CD14-positive monocyte (primary cell): ENCODE results near the gene RYR2. TPM values are rescaled to one million over a fixed set of nuclear protein-coding genes. Genes with fewer than 3 reads are reported as not detected.

ENCODE experiments used
- DNase-seq, 3 donors: peaks; one replicate each; pipeline ENCODE4 v3.0.0-alpha.2; 2011 to 2022
- H2AFZ ChIP-seq: 2 replicates; pipeline ENCODE4 v1.6.0; 2012; ENCODE audit warnings: mild to moderate bottlenecking, low read depth, low read length, inconsistent platforms; ENCODE audit not compliant: insufficient read depth, poor library complexity, severe bottlenecking
- H3K27ac ChIP-seq, 2 donors: 1 replicate in 1 of 2; 2 replicates in 1 of 2; pipeline ENCODE4 v1.5.1; 2012 to 2013; ENCODE audit warnings: low read length in 2 of 2, control low read depth in 1 of 2, inconsistent platforms in 1 of 2, low read depth in 1 of 2, mild to moderate bottlenecking in 1 of 2
- H3K27me3 ChIP-seq, 2 donors: one replicate each; pipeline versions ENCODE4 v1.6.0 to v1.6.1; 2011 to 2013; ENCODE audit warnings: low read length in 2 of 2; ENCODE audit not compliant: control insufficient read depth in 2 of 2, insufficient read depth in 2 of 2
- H3K36me3 ChIP-seq, 2 donors: replicated peaks in 1 of 2; 1 replicate in 1 of 2; 2 replicates in 1 of 2; pipeline versions ENCODE4 v1.5.1 to v1.6.1; 2012 to 2013; ENCODE audit warnings: low read length in 2 of 2, control low read depth in 1 of 2, inconsistent platforms in 1 of 2, mild to moderate bottlenecking in 1 of 2; ENCODE audit not compliant: insufficient read depth in 2 of 2, control insufficient read depth in 1 of 2
- H3K4me1 ChIP-seq, 2 donors: 1 replicate in 1 of 2; 2 replicates in 1 of 2; pipeline versions ENCODE4 v1.5.1 to v1.6.1; 2012 to 2013; ENCODE audit warnings: low read length in 2 of 2, control low read depth in 1 of 2, inconsistent platforms in 1 of 2, mild to moderate bottlenecking in 1 of 2, moderate library complexity in 1 of 2; ENCODE audit not compliant: insufficient read depth in 2 of 2, control insufficient read depth in 1 of 2
- H3K4me2 ChIP-seq: replicated peaks from 2 replicates; pipeline ENCODE3; 2012; ENCODE audit warnings: low read length, moderate library complexity, mild to moderate bottlenecking; ENCODE audit not compliant: poor library complexity, severe bottlenecking; ENCODE audit errors: extremely low read depth
- H3K4me3 ChIP-seq, 3 experiments: fragments of 200-600 bp in 1 of 3; sonication (generic) in 1 of 3; replicated peaks in 1 of 3; 1 replicate in 2 of 3; 2 replicates in 1 of 3; pipeline ENCODE4 v1.5.1; 2011 to 2013; ENCODE audit warnings: low read length in 3 of 3, mild to moderate bottlenecking in 3 of 3, control low read depth in 2 of 3, low read depth in 2 of 3, inconsistent platforms in 1 of 3, moderate library complexity in 1 of 3
- H3K79me2 ChIP-seq: 2 replicates; pipeline ENCODE4 v1.6.0; 2012; ENCODE audit warnings: mild to moderate bottlenecking, control low read depth, inconsistent platforms, low read length, moderate library complexity; ENCODE audit not compliant: insufficient read depth
- H3K9ac ChIP-seq: 2 replicates; pipeline ENCODE4 v1.6.0; 2017; ENCODE audit warnings: low read length, mild to moderate bottlenecking; ENCODE audit not compliant: insufficient read depth, poor library complexity, severe bottlenecking
- H3K9me3 ChIP-seq, 2 donors: replicated peaks in 1 of 2; 1 replicate in 1 of 2; 2 replicates in 1 of 2; pipeline versions ENCODE4 v1.5.1 to v1.6.1; 2012 to 2013; ENCODE audit warnings: low read length in 2 of 2, control low read depth in 1 of 2; ENCODE audit not compliant: control insufficient read depth in 1 of 2, insufficient read depth in 1 of 2
- H4K20me1 ChIP-seq: 2 replicates; pipeline ENCODE4 v1.6.0; 2012; ENCODE audit warnings: mild to moderate bottlenecking, low read length, control low read depth, moderate library complexity; ENCODE audit not compliant: insufficient read depth
- H3K27ac Mint-ChIP-seq, 7 donors: one replicate each; pipeline ENCODE4 v1.8.0; 2020; ENCODE audit warnings: mild to moderate bottlenecking in 7 of 7, mixed read lengths in 7 of 7, moderate library complexity in 6 of 7, inconsistent platforms in 2 of 7
- H3K27me3 Mint-ChIP-seq, 3 donors: one replicate each; pipeline ENCODE4 v1.8.0; 2021 to 2022; ENCODE audit warnings: low read depth in 3 of 3, mild to moderate bottlenecking in 3 of 3, mixed read lengths in 3 of 3, moderate library complexity in 3 of 3, inconsistent platforms in 1 of 3
- H3K36me3 Mint-ChIP-seq, 2 donors: one replicate each; pipeline ENCODE4 v1.8.0; 2020; ENCODE audit warnings: mixed read lengths in 2 of 2, inconsistent platforms in 1 of 2, mild to moderate bottlenecking in 1 of 2
- H3K4me1 Mint-ChIP-seq: one replicate; pipeline ENCODE4 v1.8.0; 2020; ENCODE audit warnings: mild to moderate bottlenecking, mixed read lengths
- H3K4me3 Mint-ChIP-seq, 2 donors: one replicate each; pipeline ENCODE4 v1.8.0; 2020; ENCODE audit warnings: mild to moderate bottlenecking in 2 of 2, mixed read lengths in 2 of 2, moderate library complexity in 1 of 2
- H3K9me3 Mint-ChIP-seq, 7 donors: one replicate each; pipeline ENCODE4 v1.8.0; 2020 to 2022; ENCODE audit warnings: mixed read lengths in 7 of 7, mild to moderate bottlenecking in 6 of 7, moderate library complexity in 6 of 7, inconsistent platforms in 2 of 7
- CTCF ChIP-seq: fragments of 200-600 bp; IDR thresholded peaks from one replicate; pipeline ENCODE4 v1.8.0; 2022; ENCODE audit warnings: antibody characterized with exemption, mild to moderate bottlenecking
- WGBS: methylation state at CpG from one replicate; pipeline ENCODE4 v1.1.5; 2013; ENCODE audit warnings: missing lambda C conversion rate; ENCODE audit not compliant: insufficient coverage; 5-methylcytosine and 5-hydroxymethylcytosine counted together
- intact Hi-C, 2 donors: fragments of 100-400 bp; cut with micrococcal nuclease; formaldehyde crosslinking; loops; one replicate each; pipeline versions ENCODE4 v1.15.0 to v1.15.1; 2023
- polyA plus RNA-seq, 3 donors: library from polyadenylated mRNA; depleted of rRNA in 1 of 3; unstranded in 2 of 3; stranded (reverse) in 1 of 3; fragments of 300-500 nt in 2 of 3; fragments of >200 nt in 1 of 3; fragmentation: Illumina TruSeq in 2 of 3; gene quantifications; 1 replicate in 2 of 3; 2 replicates in 1 of 3; pipeline ENCODE4 v1.2.3, GENCODE V29; 2012 to 2021

The RYR2 gene
- polyA plus RNA-seq, 3 donors, result not detected

DNA sequence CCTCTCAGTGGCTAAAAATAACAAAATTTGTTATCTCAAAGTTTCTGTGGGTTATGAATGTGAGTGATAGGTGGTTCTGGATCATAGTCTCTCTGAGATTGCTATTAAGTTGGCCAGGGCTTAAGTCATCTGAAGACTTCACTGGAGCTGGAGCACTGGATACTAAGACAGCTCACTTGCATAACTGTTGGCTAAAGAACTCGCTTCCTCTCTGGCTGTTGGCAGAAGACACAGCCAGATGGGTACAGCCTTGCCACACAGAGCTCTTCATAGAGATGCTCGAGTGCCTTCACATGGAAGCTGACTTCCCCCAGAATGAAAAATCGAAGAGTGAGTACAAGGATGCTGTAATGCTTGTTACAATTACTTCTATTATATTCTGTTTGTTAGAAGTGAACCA lies 514.9 kb downstream of the RYR2 start:
- WGBS, result 83% methylated on average over 1 of the region's 3 CpGs
- H3K27me3 Mint-ChIP-seq, result peaks cover 0 to 2% (median 0%) of the 10 kb centered on the region in 3 donors

GRCh38 chr1:237562242-237562823 lies 520.3 kb downstream of the RYR2 start:
- intact Hi-C loops, result loop anchor here in 1 of 2 donors (5.0 kb wide), 1 partner anchor 1455 kb away; no protein-coding TSS in a partner anchor
- no peak overlapping the region for H3K4me3 Mint-ChIP-seq
- H3K27ac Mint-ChIP-seq, result no peak overlapping the region
- H4K20me1 ChIP-seq, result no peaks in the 10 kb centered on the region
- no peaks in the 10 kb centered on the region for H3K9me3 Mint-ChIP-seq
- H3K27ac ChIP-seq, result no peak overlapping the region
- H3K79me2 ChIP-seq, result no peaks in the 10 kb centered on the region
- no peak overlapping the region for H2AFZ ChIP-seq
- no peak overlapping the region for H3K9ac ChIP-seq
- H3K36me3 ChIP-seq, result no peaks in the 10 kb centered on the region
- H3K27me3 Mint-ChIP-seq, result peaks cover 0 to 2% (median 0%) of the 10 kb centered on the region in 3 donors
- WGBS, result 75% methylated on average over 2 of the region's 4 CpGs
- no peaks in the 10 kb centered on the region for H3K9me3 ChIP-seq
- DNase-seq, result peak in 2 of 3 donors; percentile 14 to 33
- H3K4me2 ChIP-seq, result no peak overlapping the region
- peak; percentile 73 for TF ChIP-seq CTCF
- H3K36me3 Mint-ChIP-seq, result no peaks in the 10 kb centered on the region
- H3K4me1 Mint-ChIP-seq, result no peaks in the 10 kb centered on the region
- no peaks in the 10 kb centered on the region for H3K4me1 ChIP-seq
- H3K27me3 ChIP-seq, result no peaks in the 10 kb centered on the region
- no peak overlapping the region for H3K4me3 ChIP-seq

More for the DNA sequence above, 514.9 kb downstream of the RYR2 start:
- Mint-ChIP-seq H3K27ac (no peak overlapping the region), H3K36me3 (no peaks in the 10 kb centered on the region), H3K4me1 (no peaks in the 10 kb centered on the region), H3K4me3 (no peak overlapping the region), H3K9me3 (no peaks in the 10 kb centered on the region)
- Histone ChIP-seq H4K20me1 (no peaks in the 10 kb centered on the region), H3K27ac (no peak overlapping the region), H3K4me2 (no peak overlapping the region), H3K9ac (no peak overlapping the region), H3K9me3 (no peaks in the 10 kb centered on the region), H3K4me1 (no peaks in the 10 kb centered on the region), H3K36me3 (no peaks in the 10 kb centered on the region), H3K79me2 (no peaks in the 10 kb centered on the region), H3K27me3 (no peaks in the 10 kb centered on the region), H3K4me3 (no peak overlapping the region), H2AFZ (no peak overlapping the region)
- no peak for DNase-seq
- TF ChIP-seq CTCF, result no peak
- intact Hi-C loops, result no loop called here
